H7 (cell line): Measurements from ENCODE around the gene NBPF1. TPM values are rescaled to one million over a fixed set of nuclear protein-coding genes. Genes with fewer than 3 reads are reported as not detected.
"Not testable (repeated sequence)": the region's sequence is repeated elsewhere in the genome, so short reads cannot be mapped to it uniquely, and the experiment has no call there.

Source experiments
- DNase-seq: peaks from one replicate; pipeline ENCODE4 v3.0.0; 2012
- H3K27me3 ChIP-seq: 2 replicates; pipeline ENCODE4 v1.6.0; 2011; ENCODE audit warnings: mild to moderate bottlenecking, low read length; ENCODE audit not compliant: control insufficient read depth, insufficient read depth
- H3K36me3 ChIP-seq: replicated peaks from 2 replicates; pipeline ENCODE4 v1.5.1; 2011; ENCODE audit warnings: low read length; ENCODE audit not compliant: control insufficient read depth, insufficient read depth
- H3K4me3 ChIP-seq: 2 replicates; pipeline ENCODE4 v1.5.1; 2011; ENCODE audit warnings: low read depth, mild to moderate bottlenecking, control low read depth, low read length, moderate library complexity; ENCODE audit not compliant: insufficient read depth
- total RNA-seq: library from RNA; depleted of rRNA; stranded (reverse); fragments of >200 nt; shearing (Covaris generic); gene quantifications from 2 replicates; pipeline ENCODE4 v1.2.3, GENCODE V29; 2014; rRNA removed

Gene NBPF1
- 6.8 and 14.4 TPM in 2 replicates for total RNA-seq

- Histone ChIP-seq H3K27me3 (peaks cover 33% of the 10 kb centered on the region), H3K4me3 (peak within 1 kb of the TSS; percentile 83), H3K36me3 (no peaks in the 10 kb centered on the region)
- peak; percentile 100 for DNase-seq
Observed at GRCh38 chr1:16613185-16614147, at the start of gene NBPF1. Gene NBPF1 (minus strand): TSS chr1:16613564.

GRCh38 chr1:16658234-16658633 is 44.9 kb upstream of the NBPF1 start:
- DNase-seq, H3K27me3 ChIP-seq, H3K4me3 ChIP-seq, H3K36me3 ChIP-seq: not testable (repeated sequence)

DNA sequence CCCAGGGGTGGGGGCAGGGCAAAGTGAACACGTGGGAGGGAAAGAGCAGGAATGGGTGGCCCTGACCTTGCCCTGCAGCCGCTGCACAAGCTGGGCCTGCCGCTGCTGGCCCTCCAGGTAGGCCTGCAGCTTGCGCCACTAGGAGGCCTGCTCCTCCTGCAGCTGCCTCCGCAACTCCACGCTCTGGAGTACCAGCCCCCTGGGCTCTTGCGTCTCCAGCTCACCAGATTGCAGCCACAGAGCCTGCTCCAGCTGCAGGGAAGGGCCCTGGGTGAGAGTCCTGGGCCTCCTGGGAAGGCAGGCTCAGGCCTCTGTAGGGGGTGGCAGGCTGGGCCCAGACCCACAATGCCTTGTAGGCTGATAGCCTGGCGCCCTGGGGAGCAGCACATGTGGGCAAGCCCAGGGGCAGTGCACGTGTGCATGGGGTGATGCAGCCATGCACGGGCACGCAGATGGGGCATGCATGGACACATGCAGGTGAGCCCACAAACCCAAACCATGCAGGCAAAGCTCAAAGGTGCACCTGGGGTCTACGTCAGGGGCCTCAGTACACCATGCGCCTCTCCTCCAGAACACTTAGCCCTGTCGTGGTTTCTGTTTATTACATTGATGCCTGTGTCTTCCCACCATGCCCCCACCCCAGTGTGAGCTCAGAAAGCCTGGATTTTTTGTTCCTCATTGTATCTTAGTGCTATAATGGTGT is 43.8 kb upstream of the NBPF1 start:
- not testable (repeated sequence) for H3K4me3 ChIP-seq, H3K36me3 ChIP-seq, DNase-seq, H3K27me3 ChIP-seq

DNA sequence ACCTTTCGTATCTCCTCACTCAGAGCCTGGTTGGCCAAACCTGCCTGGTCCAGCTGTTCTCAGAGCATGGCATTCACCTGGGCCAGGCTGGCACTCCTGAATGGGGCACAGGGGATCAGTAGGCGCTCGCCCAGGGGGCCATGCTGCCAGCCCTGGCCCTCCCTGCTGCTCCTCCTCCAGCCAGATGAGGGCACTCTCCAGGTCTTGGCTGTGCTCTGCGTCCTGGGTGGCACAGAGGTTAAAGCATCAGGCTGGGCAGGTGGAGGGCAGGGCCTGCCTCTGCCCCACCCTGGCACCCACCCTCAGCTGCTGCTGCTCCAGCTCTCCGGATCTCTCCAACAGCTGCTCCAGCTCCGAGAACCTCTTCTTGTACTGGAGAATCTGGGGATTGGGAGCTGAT is 43.2 kb upstream of the NBPF1 start:
- H3K27me3 ChIP-seq, H3K36me3 ChIP-seq: not testable (repeated sequence)

GRCh38 chr1:16651560-16651959 is 38.2 kb upstream of the NBPF1 start:
- not testable (repeated sequence) for H3K4me3 ChIP-seq, DNase-seq, H3K36me3 ChIP-seq, H3K27me3 ChIP-seq

More for the DNA sequence above, 43.2 kb upstream of the NBPF1 start:
- not testable (repeated sequence) for DNase-seq, H3K4me3 ChIP-seq

GRCh38 chr1:16649960-16650359 is 36.6 kb upstream of the NBPF1 start:
- not testable (repeated sequence) for H3K36me3 ChIP-seq, H3K27me3 ChIP-seq, H3K4me3 ChIP-seq, DNase-seq

DNA sequence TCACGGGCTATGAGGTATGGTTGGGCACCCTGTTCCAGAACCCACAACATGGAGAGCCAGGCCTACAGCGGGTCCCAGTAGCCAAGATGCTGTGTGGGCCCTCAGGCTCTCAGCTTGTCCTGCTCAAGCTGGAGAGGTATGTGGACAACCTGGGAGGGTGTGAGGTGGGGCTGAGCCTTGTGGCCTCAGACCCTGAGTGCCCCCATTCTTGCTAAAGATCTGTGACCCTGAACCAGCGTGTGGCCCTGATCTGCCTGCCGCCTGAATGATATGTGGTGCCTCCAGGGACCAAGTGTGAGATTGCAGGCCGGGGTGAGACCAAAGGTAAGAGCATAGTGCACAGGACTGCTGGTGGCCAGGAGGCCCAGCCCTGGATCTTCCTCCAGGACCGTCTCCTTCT is 36.0 kb upstream of the NBPF1 start:
- not testable (repeated sequence) for H3K36me3 ChIP-seq, DNase-seq, H3K4me3 ChIP-seq, H3K27me3 ChIP-seq

- not testable (repeated sequence) for H3K27me3 ChIP-seq, H3K4me3 ChIP-seq, H3K36me3 ChIP-seq, DNase-seq
Observed at GRCh38 chr1:16648756-16649155, 35.4 kb upstream of the NBPF1 start.

DNA sequence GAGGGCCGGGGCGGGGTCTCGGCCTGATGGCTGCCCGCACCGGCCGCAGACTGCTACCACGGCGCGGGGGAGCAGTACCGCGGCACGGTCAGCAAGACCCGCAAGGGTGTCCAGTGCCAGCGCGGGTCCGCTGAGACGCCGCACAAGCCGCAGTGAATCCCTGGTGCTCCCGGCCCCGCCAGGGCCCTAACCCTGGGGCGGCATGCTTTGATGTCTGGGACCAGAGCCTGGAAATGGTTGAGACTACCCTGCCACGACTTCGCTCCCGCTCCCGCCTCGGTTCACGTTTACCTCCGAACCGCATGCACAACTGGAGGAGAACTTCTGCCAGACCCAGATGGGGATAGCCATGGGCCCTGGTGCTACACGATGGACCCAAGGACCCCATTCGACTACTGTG is 34.9 kb upstream of the NBPF1 start:
- H3K4me3 ChIP-seq = peak overlapping the region; percentile 14; the same call in 1 of the 2 replicates
- not testable (repeated sequence) for DNase-seq, H3K36me3 ChIP-seq, H3K27me3 ChIP-seq

DNA sequence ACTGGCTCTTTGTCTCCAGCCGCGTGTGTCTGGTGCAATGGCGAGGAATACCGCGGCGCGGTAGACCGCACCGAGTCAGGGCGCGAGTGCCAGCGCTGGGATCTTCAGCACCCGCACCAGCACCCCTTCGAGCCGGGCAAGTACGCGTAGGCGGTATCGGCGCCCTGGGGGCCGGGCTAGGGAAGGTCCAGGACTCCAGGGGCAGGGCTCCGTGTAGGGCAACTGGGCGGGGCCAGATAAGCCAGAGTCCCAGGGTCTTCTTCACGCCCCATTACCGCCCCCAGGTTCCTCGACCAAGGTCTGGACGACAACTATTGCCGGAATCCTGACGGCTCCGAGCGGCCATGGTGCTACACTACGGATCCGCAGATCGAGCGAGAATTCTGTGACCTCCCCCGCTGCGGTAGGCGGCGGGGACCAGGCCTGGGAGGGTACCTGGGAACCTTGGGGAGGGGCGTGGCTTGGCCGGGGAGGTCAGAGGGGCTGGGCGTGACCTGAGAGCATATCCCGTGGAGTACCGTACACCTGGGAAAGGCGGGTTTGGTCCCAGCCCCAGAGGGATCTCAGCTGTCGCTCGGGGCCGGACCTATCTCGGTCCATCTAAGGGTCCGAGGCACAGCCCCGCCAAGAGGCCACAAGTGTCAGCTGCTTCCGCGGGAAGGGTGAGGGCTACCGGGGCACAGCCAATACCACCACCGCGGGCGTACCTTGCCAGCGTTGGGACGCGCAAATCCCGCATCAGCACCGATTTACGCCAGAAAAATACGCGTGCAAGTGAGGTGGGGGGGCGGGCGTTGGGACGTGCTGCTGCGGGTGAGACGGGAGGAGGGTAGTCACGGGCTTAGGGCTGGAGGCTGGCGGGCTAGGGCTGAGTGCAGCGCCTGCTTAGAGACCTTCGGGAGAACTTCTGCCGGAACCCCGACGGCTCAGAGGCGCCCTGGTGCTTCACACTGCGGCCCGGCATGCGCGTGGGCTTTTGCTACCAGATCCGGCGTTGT is 34.1 kb upstream of the NBPF1 start:
- not testable (repeated sequence) for H3K36me3 ChIP-seq, DNase-seq, H3K27me3 ChIP-seq
- peak overlapping the region; percentile 28; the same call in 1 of the 2 replicates for H3K4me3 ChIP-seq

- H3K27me3 ChIP-seq, H3K4me3 ChIP-seq, DNase-seq, H3K36me3 ChIP-seq: not testable (repeated sequence)
Observed at GRCh38 chr1:16646716-16647115, 33.4 kb upstream of the NBPF1 start.

DNA sequence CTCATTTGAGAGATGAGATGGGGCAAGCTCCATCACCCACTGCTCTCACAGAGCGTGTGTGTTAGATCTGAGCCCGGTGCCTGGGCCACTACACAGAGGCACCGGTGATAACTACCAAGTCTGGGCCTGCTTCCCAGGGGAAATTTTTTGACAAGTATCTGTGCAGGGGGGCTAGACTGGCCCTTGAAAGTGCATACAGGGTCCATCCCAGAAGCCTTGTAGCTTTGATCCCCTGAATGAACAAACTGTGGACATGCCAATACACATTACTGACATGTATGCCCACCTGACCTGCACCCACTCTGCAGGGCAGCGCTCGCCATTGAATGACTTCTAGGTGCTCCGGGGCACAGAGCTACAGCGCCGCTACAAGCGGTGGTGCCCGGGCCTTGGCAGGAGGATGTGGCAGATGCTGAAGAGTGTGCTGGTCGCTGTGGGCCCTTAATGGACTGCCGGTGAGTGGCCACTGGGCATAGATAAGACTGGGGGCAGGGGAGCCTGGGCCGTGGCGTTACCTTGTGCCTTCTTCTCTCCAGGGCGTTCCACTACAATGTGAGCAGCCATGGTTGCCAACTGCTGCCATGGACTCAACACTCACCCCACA is 32.8 kb upstream of the NBPF1 start:
- H3K27me3 ChIP-seq, H3K36me3 ChIP-seq, H3K4me3 ChIP-seq, DNase-seq: not testable (repeated sequence)

GRCh38 chr1:16645271-16646060 is 32.1 kb upstream of the NBPF1 start:
- H3K36me3 ChIP-seq, H3K27me3 ChIP-seq, H3K4me3 ChIP-seq: not testable (repeated sequence)
- DNase-seq = peak; percentile 52
